Fibroblast of lung (primary cell): ENCODE data around the gene FARP1. TPM values are rescaled to one million over a fixed set of nuclear protein-coding genes. Genes with fewer than 3 reads are reported as not detected.

Experiments
- DNase-seq, 2 donors: peaks; one replicate each; pipeline versions ENCODE4 v3.0.0 to v3.0.0-alpha.2; 2010; ENCODE audit warnings: low read depth in 2 of 2
- H2AFZ ChIP-seq: 2 replicates; pipeline ENCODE4 v1.5.1; 2012; ENCODE audit warnings: low read length, control low read depth, inconsistent platforms
- H3K27ac ChIP-seq: 2 replicates; pipeline ENCODE4 v1.5.1; 2011; ENCODE audit warnings: low read length, control low read depth; ENCODE audit not compliant: insufficient read depth
- H3K27me3 ChIP-seq: 2 replicates; pipeline ENCODE4 v1.5.1; 2011; ENCODE audit warnings: mild to moderate bottlenecking, low read length; ENCODE audit not compliant: control insufficient read depth, insufficient read depth
- H3K36me3 ChIP-seq: 2 replicates; pipeline ENCODE4 v1.5.1; 2011; ENCODE audit warnings: low read length; ENCODE audit not compliant: control insufficient read depth, insufficient read depth
- H3K4me1 ChIP-seq: 2 replicates; pipeline ENCODE4 v1.5.1; 2011; ENCODE audit warnings: low read length; ENCODE audit not compliant: control insufficient read depth, insufficient read depth; ENCODE audit errors: extremely low read depth
- H3K4me2 ChIP-seq: 2 replicates; pipeline ENCODE4 v1.5.1; 2011; ENCODE audit warnings: low read length, control low read depth; ENCODE audit not compliant: insufficient read depth; ENCODE audit errors: extremely low read depth
- H3K4me3 ChIP-seq, 4 experiments: fragments of 200-600 bp in 1 of 4; sonication (generic) in 1 of 4; replicated peaks in 1 of 4; 2 replicates each; pipeline ENCODE4 v1.5.1; 2011 to 2016; ENCODE audit warnings: low read length in 4 of 4, low read depth in 3 of 4, mild to moderate bottlenecking in 3 of 4, control low read depth in 2 of 4, inconsistent platforms in 1 of 4, mixed read lengths in 1 of 4; ENCODE audit not compliant: insufficient read depth in 1 of 4; ENCODE audit errors: control extremely low read depth in 1 of 4
- H3K79me2 ChIP-seq: 2 replicates; pipeline ENCODE4 v1.5.1; 2012; ENCODE audit warnings: mild to moderate bottlenecking, low read length, inconsistent platforms; ENCODE audit not compliant: control insufficient read depth, insufficient read depth
- H3K9ac ChIP-seq: 2 replicates; pipeline ENCODE4 v1.5.1; 2011; ENCODE audit warnings: mild to moderate bottlenecking, low read length, control low read depth; ENCODE audit not compliant: insufficient read depth
- H3K9me3 ChIP-seq: 2 replicates; pipeline ENCODE4 v1.5.1; 2012; ENCODE audit warnings: low read depth, low read length; ENCODE audit not compliant: control insufficient read depth, insufficient read depth
- H4K20me1 ChIP-seq: 2 replicates; pipeline ENCODE4 v1.5.1; 2011; ENCODE audit warnings: low read length; ENCODE audit not compliant: control insufficient read depth, insufficient read depth; ENCODE audit errors: extremely low read depth
- CTCF ChIP-seq, 2 donors: IDR thresholded peaks in 1 of 2; conservative IDR thresholded peaks in 1 of 2; 1 replicate in 1 of 2; 2 replicates in 1 of 2; pipeline ENCODE4 v1.5.1; 2011 to 2012; ENCODE audit warnings: low read length in 2 of 2, control low read depth in 1 of 2, inconsistent platforms in 1 of 2, low read depth in 1 of 2, mild to moderate bottlenecking in 1 of 2
- EZH2 ChIP-seq: IDR thresholded peaks from 2 replicates; pipeline ENCODE4 v1.5.1; 2012; ENCODE audit warnings: low read length, control low read depth, mild to moderate bottlenecking; ENCODE audit errors: missing control alignments
- polyA plus RNA-seq, 2 donors: library from polyadenylated mRNA; depleted of rRNA in 1 of 2; stranded (reverse) in 1 of 2; unstranded in 1 of 2; fragments of >200 nt; gene quantifications; 2 replicates each; pipeline ENCODE4 v1.2.1, GENCODE V29; 2011 to 2012; ENCODE audit warnings: missing spikeins in 1 of 2
- total RNA-seq: library from RNA; depleted of rRNA; stranded (reverse); fragments of >200 nt; gene quantifications from 2 replicates; pipeline ENCODE4 v1.2.1, GENCODE V29; 2014

The FARP1 gene
- total and polyA plus RNA-seq, 2 donors (not counting 1 experiment from before 2014, with no cell fraction given) = 50.9 to 199 TPM

DNA sequence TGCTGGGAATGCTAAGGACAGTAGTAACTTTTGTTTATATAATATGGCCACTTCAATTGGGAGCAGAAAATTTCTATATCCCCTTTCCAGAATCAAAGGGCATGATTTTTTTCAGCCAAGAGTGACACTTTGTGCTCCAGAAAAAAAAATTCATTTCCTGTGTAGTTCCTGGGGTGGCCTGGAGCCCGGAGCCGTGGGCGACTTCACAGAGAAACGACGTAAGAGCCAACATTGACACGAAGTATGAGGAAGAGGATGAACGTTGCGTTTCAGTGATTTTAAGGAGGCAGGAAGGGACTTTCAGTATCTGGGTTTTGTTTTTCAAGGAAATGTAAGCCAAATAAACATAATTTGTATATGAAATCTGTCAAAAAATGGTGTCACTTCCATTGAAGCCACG lies 246.4 kb downstream of the FARP1 start:
- Histone ChIP-seq H3K36me3 (peaks cover 8% of the 10 kb centered on the region), H3K9me3 (no peaks in the 10 kb centered on the region), H3K4me2 (no peak overlapping the region), H3K4me1 (no peaks in the 10 kb centered on the region), H3K27me3 (no peaks in the 10 kb centered on the region), H3K27ac (no peak overlapping the region), H3K9ac (no peak overlapping the region), H4K20me1 (no peaks in the 10 kb centered on the region), H2AFZ (no peak overlapping the region), H3K4me3 (no peak overlapping the region), H3K79me2 (no peaks in the 10 kb centered on the region)
- TF ChIP-seq EZH2 (no peak), CTCF (conservative IDR thresholded peaks at IDR 0.05 in 1 of 2, IDR thresholded peaks at IDR 0.05 in 1 of 2; ENCODE audit: low read depth in 1 of 2, low read length in 2 of 2) (no peak)
- peak in 1 of 2 donors; percentile 29 for DNase-seq

- Histone ChIP-seq H4K20me1 (no peaks in the 10 kb centered on the region), H3K79me2 (no peaks in the 10 kb centered on the region), H3K27me3 (no peaks in the 10 kb centered on the region), H3K9ac (no peak overlapping the region), H3K36me3 (peaks cover 8% of the 10 kb centered on the region), H2AFZ (no peak overlapping the region), H3K9me3 (no peaks in the 10 kb centered on the region), H3K4me3 (no peak overlapping the region), H3K4me2 (no peak overlapping the region), H3K27ac (peak overlapping the region; percentile 30), H3K4me1 (no peaks in the 10 kb centered on the region)
- DNase-seq = peak; percentile 20 to 68
- TF ChIP-seq CTCF (conservative IDR thresholded peaks at IDR 0.05 in 1 of 2, IDR thresholded peaks at IDR 0.05 in 1 of 2; ENCODE audit: low read depth in 1 of 2, low read length in 2 of 2) = no peak
- no peak for TF ChIP-seq EZH2
Measured at GRCh38 chr13:98390086-98390715, 247.3 kb downstream of the FARP1 start.

- TF ChIP-seq CTCF (conservative IDR thresholded peaks at IDR 0.05 in 1 of 2, IDR thresholded peaks at IDR 0.05 in 1 of 2; ENCODE audit: low read depth in 1 of 2, low read length in 2 of 2) (no peak), EZH2 (no peak)
- H3K4me1 ChIP-seq = peaks cover 2% of the 10 kb centered on the region
- no peak overlapping the region for H3K27ac ChIP-seq
- no peak overlapping the region for H3K4me2 ChIP-seq
- no peaks in the 10 kb centered on the region for H3K9me3 ChIP-seq
- no peaks in the 10 kb centered on the region for H3K27me3 ChIP-seq
- no peaks in the 10 kb centered on the region for H4K20me1 ChIP-seq
- no peak overlapping the region for H3K4me3 ChIP-seq
- H3K9ac ChIP-seq = no peak overlapping the region
- H3K79me2 ChIP-seq = no peaks in the 10 kb centered on the region
- H3K36me3 ChIP-seq = peaks cover 5% of the 10 kb centered on the region
- no peak for DNase-seq
- no peak overlapping the region for H2AFZ ChIP-seq
Measured at GRCh38 chr13:98393873-98394272, 251.0 kb downstream of the FARP1 start.
